ENCODE data around the gene FAM151A. TPM values are rescaled to one million over a fixed set of nuclear protein-coding genes. Genes with fewer than 3 reads are reported as not detected.

Gene FAM151A
- total and polyA plus RNA-seq, 2 donors (not counting 3 experiments of a cell fraction or from before 2014, with no cell fraction given) = not detected

GRCh38 chr1:54569339-54569738 lies 54.0 kb downstream of the FAM151A start:
- H3K27me3 ChIP-seq (ENCODE audit: control insufficient read depth in 2 of 2, insufficient read depth in 2 of 2, low read length in 2 of 2) = no peaks in the 10 kb centered on the region
- FAIRE-seq = no peak
- intact Hi-C loops (cut with micrococcal nuclease) = no loop called here
- H3K9me1 ChIP-seq (replicated peaks; ENCODE audit: control insufficient read depth, extremely low read depth, insufficient read depth, low read length) = no peaks in the 10 kb centered on the region
- H3K4me1 ChIP-seq (ENCODE audit: control insufficient read depth, extremely low read depth, insufficient read depth, low read length) = peaks cover 31% of the 10 kb centered on the region
- POLR2A ChIA-PET = no interaction called here
- H3K36me3 ChIP-seq (ENCODE audit: control insufficient read depth in 2 of 2, extremely low read depth in 1 of 2, insufficient read depth in 2 of 2, low read length in 2 of 2) = no peaks in the 10 kb centered on the region
- no peak overlapping the region for H3K4me3 ChIP-seq (replicated peaks in 1 of 3; ENCODE audit: insufficient read depth in 1 of 3, low read depth in 1 of 3, low read length in 3 of 3)
- no peak overlapping the region for H3K4me2 ChIP-seq (ENCODE audit: insufficient read depth, low read length)
- no peaks in the 10 kb centered on the region for H3K9me3 ChIP-seq (replicated peaks; ENCODE audit: control insufficient read depth, insufficient read depth, low read length)
- dilution Hi-C loops (cut with MboI; ENCODE audit: extremely low pct_ligation_motif_present, low sequenced_read_pairs) = no loop called here
- H4K20me1 ChIP-seq (replicated peaks; ENCODE audit: control insufficient read depth, extremely low read depth, insufficient read depth, low read length) = no peaks in the 10 kb centered on the region
- H3K9ac ChIP-seq (replicated peaks; ENCODE audit: extremely low read depth, insufficient read depth, low read length) = no peak overlapping the region
- no peak overlapping the region for H3K27ac ChIP-seq (ENCODE audit: insufficient read depth, low read depth, low read length)
- TF ChIP-seq MYC (IDR thresholded peaks at IDR 0.05; ENCODE audit: low read depth, low read length) (no peak), EZH2 (IDR thresholded peaks at IDR 0.05; ENCODE audit: borderline replicate concordance, low read depth, low read length, severe bottlenecking) (no peak), POLR2AphosphoS5 (IDR thresholded peaks at IDR 0.05; ENCODE audit: insufficient read depth, low read depth, low read length) (no peak), GATA2 (IDR thresholded peaks at IDR 0.05; ENCODE audit: insufficient read depth, insufficient read length, low read depth, low read length) (no peak), JUN (IDR thresholded peaks at IDR 0.05; ENCODE audit: borderline replicate concordance, insufficient read depth, insufficient read length, low read depth) (no peak), POLR2A (IDR thresholded peaks at IDR 0.05; ENCODE audit: low read depth, low read length) (no peak), FOS (IDR thresholded peaks at IDR 0.05; ENCODE audit: borderline replicate concordance, insufficient read depth, low read length) (no peak)
- TF ChIP-seq, protein P1, sequence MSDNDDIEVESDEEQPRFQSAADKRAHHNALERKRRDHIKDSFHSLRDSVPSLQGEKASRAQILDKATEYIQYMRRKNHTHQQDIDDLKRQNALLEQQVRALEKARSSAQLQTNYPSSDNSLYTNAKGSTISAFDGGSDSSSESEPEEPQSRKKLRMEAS (IDR thresholded peaks at IDR 0.05; ENCODE audit: insufficient read depth, insufficient read length) = no peak
- TF ChIP-seq, protein P2, sequence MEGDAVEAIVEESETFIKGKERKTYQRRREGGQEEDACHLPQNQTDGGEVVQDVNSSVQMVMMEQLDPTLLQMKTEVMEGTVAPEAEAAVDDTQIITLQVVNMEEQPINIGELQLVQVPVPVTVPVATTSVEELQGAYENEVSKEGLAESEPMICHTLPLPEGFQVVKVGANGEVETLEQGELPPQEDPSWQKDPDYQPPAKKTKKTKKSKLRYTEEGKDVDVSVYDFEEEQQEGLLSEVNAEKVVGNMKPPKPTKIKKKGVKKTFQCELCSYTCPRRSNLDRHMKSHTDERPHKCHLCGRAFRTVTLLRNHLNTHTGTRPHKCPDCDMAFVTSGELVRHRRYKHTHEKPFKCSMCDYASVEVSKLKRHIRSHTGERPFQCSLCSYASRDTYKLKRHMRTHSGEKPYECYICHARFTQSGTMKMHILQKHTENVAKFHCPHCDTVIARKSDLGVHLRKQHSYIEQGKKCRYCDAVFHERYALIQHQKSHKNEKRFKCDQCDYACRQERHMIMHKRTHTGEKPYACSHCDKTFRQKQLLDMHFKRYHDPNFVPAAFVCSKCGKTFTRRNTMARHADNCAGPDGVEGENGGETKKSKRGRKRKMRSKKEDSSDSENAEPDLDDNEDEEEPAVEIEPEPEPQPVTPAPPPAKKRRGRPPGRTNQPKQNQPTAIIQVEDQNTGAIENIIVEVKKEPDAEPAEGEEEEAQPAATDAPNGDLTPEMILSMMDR (IDR thresholded peaks at IDR 0.05; ENCODE audit: extremely low read depth in 1 of 2, insufficient read depth in 1 of 2, low read depth in 1 of 2, low read length in 2 of 2) = no peak
- CTCF ChIA-PET = interaction anchor here (0.9 to 2.0 kb wide), 3 partner anchors 11 to 80 kb away, joined by 3 to 8 read pairs (median 4); no protein-coding TSS in a partner anchor
- H3K79me2 ChIP-seq (ENCODE audit: control insufficient read depth, insufficient read depth, low read length) = no peaks in the 10 kb centered on the region
- no peak for DNase-seq (ENCODE audit: low read depth, low spot score)
- peak overlapping the region; percentile 24 for H2AFZ ChIP-seq (ENCODE audit: low read depth, low read length)
- no TSS peak for BruUV-seq (replicated peaks)

All from endothelial cell of umbilical vein (primary cell).